Kidney tubule cell (primary cell): Measurements from ENCODE around the gene CFAP97D2.
"Not testable (repeated sequence)": the region's sequence is repeated elsewhere in the genome, so short reads cannot be mapped to it uniquely, and the experiment has no call there.

Experiments used
- DNase-seq: peaks from one replicate; pipeline ENCODE4 v3.0.0-alpha.2; 2018; ENCODE audit warnings: low spot score

CFAP97D2 gene

DNA sequence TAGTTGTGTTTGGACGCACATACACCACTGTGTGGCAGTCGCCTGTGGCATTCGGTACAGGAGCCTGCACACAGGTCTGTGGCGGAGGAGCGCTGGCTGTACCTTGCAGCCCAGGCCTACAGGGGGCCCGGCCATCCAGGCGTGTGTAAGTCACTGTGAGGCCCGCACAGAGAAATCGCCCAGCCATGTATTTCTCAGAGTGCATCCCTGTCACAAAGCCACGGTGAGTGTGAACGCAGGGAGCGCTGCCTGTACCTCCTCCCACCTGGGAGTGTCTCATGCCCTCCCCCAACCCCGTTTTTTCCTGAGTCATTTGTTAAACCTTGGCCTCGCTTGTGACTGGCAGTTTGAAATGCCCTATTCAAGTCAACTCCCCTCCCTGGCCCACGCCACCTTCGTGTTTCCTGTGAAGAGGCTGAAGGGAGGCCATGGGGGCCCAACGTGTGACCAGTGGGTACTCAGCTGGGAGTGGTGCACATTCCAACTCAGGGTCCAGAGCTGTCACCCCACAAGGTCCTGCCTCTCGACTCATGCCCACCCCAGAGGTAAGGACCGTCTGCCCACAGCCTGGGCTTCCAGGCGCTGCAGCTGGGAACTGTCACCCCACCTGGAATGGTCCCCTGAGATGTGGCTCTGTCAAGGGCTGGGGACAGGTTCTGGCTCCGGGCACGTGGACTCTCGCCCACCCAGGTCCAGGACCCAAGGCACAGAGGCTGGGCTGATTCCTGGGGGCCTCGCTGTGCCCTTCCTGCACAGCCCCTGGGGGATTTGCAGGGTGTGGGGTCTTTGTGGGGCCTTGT is 35.1 kb upstream of the CFAP97D2 start:
- peak; percentile 63 for DNase-seq

GRCh38 chr13:114144606-114145244 is 34.3 kb upstream of the CFAP97D2 start:
- no peak for DNase-seq

DNA sequence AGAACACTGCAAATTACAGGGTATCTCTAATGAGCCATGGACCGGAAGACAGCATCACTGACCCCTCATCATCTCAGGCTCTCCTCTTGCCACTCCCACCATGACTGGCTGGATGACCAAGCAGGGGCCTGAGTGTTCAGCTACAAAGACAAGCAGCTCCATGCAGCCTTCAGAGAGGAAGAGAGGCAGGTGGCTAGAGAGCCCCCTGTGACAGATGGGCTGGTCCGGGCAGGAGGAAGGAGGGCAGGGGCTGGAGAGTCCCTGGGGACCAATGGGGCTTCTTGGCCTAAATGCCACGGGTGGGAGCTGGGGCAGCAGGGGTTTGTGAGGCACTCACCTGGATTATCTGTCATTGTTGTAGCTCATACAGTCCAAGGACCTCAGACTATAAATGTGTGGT is 33.8 kb upstream of the CFAP97D2 start:
- DNase-seq, result no peak

DNA sequence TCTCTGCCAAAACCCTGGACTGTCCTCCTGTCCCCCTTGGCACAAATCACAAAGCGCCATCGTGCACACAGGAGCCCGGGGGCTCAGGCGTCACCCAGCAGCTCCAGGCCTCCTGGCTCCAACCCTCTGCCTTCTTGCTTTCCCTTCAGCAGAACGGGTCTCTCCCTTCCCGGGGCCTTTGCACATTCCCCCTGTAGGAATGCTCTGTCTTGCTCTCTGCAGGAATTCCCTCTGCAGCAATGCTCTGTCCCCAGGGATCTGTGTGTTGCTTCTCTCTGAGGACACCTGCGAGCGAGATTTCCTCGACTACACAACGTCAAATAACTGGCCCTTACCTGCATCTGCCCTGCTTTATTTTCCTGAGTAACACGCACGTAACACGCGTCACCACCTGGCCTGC is 33.3 kb upstream of the CFAP97D2 start:
- DNase-seq, result no peak

DNA sequence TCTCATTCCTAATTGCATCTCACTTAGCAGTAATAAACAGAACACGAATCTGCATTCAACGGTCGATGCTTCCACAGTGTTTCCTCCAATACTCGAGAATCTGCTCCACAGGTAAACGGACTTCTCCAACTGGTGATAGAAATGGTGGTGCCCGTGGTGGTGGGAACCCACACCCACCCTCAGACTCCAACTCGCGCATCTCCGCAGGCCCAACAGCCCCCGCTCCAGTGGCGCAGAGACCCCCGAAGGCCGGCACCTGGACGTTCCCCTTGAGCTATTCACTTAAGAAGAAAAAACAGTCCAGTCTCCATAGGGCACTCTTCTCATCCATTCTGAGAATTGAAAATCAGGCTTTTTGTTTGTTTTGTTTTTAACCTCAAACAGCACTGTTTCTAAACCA is 32.9 kb upstream of the CFAP97D2 start:
- no peak for DNase-seq

DNA sequence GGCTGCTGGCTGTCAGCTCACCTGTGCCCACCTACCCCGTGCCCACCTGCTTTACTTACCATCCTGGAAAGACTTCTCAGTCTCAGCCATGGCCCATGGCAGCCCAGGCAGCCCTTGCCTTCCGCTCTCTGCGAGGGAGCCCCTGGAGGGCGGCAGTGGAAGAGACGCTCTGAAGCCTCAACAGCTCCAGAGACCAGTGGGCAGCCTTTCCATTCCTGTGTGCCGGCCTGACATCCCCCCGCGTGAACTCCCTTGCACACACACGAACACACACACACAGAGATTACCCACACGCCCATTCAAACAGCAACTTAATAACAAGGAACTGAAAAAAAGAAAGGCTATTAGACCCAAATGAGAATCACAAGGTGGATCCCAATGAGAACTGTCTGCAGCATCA is 32.4 kb upstream of the CFAP97D2 start:
- DNase-seq, result no peak

DNA sequence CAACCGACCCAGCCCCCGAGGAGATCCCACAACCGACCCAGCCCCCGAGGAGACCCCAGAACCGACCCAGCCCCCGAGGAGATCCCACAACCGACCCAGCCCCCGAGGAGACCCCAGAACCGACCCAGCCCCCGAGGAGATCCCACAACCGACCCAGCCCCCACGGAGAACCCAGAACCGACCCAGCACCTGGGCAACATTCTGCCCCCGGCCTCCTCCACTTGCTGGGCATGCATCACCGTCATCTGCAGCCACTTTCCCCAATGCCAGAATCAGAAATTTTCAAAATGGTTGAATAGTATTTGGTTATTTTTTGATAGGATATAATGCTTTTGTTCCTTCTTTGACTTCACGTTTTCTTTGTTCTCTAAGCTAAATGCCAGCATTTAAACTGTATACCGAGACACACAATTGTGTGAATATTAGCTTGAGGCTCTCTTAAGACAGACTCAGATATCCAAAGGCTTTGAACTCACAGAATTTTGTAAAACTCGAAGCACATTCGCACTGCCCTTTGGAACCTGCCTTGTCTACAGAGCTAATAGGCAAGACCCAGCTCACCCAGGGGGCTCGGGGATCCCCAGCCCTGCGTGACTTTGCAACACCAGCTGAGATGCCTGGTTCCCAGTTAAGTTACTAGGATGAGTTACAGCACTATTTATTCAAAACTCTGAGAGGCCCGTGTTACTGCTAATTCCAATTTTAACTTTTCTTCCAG is 31.1 kb upstream of the CFAP97D2 start:
- DNase-seq, result no peak

DNA sequence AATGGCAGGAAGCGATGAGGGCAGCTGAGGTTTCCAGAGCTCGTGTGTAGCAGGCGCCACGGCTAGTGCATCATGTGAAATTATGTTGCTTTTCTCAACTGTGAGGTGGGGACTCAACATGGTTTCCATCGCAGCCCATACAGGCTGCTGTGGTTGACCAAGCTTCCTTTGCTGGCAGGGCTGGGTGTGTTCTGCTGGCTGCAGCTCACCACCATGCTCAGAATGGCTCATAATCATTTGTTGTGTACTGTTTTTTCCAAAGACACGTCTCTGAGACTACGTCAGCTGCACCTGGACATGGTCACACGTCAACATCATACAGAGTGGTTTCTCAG is 30.6 kb upstream of the CFAP97D2 start:
- DNase-seq, result no peak

DNA sequence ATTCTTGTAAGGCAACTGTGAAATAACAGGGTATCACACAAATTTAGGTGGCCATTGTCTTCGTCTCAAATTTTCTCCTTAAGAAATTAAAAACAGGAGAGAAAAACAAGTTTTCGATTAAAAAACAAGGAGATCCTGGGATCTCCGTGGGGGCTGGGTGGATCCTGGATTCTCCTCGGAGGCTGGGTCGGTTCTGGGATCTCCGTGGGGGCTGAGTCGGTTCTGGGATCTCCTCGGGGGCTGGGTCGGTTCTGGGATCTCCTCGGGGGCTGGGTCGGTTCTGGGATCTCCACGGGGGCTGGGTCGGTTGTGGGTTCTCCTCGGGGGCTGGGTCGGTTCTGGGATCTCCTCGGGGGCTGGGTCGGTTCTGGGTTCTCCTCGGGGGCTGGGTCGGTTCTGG is 30.2 kb upstream of the CFAP97D2 start:
- DNase-seq, result not testable (repeated sequence)

DNA sequence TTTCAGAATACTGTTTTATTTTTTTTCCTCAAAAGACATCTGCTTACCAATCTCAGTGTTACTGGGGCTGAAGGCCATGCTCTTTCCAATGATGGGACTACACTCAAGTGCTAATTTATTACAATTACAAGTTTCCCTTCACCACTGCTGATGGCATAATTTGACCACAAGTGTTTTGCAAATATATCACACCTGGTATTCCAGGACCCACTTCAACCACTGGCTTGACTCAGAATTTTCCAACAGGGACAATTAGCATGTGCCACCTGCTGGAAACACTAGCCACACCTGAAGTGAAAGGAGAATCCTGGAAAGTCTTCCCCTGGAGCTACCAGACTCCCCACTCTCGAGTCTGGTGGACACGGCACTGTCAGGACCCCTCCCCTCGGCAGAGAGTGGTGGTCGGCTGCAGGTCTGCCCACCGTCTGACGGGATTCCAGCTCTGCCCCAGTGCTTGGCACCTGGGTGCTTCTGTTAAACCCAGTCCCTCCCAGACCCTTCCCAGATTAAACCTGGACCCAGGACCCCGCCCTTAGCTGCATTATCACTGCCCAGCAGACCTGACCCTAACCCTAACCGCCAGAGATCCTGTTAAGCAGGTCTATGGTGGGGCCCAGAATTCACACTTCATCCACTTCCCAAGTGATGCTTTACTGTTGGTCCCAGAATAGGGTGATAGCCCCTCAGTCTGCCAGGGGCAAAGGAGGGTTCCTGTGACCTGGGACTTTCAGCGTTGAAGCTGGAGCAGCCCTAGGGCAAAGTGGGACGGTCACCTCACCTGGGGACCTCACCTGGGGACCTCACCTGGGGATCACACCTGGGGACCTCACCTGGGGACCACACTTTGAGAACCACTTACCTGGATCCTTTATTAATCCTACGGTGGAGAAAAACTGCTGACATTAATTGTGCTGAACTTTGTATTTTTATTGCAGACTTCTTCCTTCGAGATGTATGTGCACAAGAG is 29.0 kb upstream of the CFAP97D2 start:
- no peak for DNase-seq

DNA sequence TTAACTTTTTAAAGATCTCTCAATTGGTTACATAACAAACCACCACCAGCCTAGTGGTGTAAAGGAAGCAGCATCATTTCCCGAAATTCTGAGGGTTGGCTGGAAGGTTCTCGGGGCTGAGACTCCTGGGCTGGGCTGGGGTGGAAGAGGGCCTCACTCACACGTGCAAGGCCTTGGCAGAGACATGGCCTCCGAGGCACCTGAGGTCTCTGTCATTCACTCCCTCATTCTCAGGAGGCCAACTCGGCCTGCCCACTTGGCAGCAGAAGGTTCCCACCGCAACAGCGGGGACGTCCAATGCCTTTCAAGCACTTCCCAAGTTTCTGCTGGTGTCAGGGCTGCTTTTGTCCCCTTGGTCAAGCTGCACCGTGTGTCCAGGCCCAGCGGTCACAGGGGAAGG is 28.0 kb upstream of the CFAP97D2 start:
- no peak for DNase-seq

DNA sequence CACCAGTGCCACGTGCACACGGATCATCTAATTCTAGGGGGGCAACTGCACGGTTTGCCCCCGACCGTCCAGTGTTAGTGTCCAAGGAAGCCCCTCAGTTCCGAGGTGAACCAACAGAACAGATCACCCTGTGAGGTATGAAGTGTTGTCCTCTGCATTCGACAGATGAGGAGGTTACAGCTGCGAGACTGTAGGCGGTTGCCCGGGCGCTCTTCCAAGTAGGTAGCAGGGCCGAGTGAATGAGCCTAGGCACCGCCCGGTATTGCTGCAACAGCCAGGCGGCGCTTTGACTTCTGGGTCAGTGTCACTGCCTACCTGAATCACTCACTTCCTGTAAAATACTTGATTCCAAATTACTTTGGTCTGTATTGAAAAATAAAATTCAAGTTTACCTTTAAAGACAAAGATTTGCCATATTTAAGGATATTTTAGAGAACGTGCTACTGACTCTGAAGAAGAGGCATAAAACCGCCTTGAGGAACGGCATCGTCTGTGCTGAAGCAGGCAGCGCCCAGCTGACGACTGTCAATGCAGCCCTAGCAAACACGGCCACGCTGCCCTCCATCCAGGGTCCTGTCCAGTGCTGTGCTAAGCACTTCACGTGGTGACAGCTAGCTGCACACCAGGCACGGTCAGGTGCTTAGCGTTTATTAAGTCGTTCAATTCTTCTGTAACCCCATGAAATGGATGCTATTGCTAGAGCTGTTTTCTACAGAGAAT is 27.3 kb upstream of the CFAP97D2 start:
- DNase-seq, result peak; percentile 17

DNA sequence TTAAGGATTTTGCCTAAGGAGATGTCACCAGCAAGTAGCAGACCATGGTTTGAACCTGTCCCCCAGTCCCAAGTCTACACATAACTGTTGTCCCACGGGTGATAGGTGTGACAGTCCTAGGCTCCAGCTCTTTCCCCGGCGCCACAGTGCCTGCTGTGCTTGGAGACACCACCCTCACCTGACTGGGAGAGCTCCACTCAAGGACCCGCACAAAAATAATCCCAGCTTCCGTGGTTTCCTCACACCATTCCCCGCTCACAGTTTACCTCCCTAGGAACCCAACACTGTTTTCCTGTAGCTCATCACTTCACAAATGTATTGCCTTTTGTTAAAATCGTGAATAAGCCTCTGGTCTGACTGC is 26.8 kb upstream of the CFAP97D2 start:
- no peak for DNase-seq

DNA sequence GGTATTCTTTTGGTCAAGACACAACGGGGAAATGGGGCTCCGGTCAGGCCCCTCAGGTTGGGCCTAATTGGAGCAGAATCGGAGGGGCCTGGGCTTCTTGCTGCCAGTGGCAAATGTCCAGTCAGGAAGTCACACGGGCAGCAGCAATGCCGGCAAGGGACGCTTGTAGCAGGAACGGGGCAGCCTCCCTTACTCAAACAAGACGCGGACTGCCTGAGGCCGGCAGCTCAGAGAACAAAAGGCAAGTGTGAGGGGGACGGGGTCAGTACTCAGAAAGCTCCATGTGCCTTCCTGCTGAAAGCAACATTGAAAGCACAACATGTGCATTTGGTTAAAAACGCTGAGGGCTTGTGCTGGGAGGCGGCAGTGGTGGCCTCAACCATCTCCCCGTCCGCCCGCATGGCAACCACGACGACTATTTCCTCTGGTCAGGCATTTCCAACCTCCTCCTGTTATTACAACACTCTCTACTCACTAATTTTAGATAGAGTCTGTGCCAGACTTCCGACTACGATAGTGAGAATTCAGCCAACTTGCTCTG is 26.2 kb upstream of the CFAP97D2 start:
- DNase-seq, result no peak

- no peak for DNase-seq
These were observed 25.5 kb upstream of the CFAP97D2 start for GRCh38 chr13:114153485-114154080.

DNA sequence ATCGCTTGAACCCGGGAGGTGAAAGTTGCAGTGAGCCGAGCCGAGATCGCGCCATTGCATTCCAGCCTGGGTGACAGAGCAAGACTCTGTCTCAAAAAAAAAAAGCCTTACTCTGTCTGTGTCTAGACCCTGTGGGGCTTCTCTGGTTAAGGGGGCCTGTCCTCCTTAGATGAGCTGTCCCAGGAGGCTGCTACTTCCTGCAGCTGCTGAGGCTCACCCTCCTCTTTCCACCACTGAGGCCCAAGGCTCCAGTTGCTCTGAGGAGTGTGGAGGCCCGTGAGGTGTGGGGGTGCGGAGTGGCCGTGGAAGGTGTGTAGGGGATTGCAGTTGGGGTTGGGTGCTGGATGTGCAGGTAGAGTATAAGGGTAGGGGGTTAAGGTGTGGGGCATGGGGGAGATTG is 24.6 kb upstream of the CFAP97D2 start:
- no peak for DNase-seq

GRCh38 chr13:114155320-114155719 is 23.7 kb upstream of the CFAP97D2 start:
- no peak for DNase-seq

DNA sequence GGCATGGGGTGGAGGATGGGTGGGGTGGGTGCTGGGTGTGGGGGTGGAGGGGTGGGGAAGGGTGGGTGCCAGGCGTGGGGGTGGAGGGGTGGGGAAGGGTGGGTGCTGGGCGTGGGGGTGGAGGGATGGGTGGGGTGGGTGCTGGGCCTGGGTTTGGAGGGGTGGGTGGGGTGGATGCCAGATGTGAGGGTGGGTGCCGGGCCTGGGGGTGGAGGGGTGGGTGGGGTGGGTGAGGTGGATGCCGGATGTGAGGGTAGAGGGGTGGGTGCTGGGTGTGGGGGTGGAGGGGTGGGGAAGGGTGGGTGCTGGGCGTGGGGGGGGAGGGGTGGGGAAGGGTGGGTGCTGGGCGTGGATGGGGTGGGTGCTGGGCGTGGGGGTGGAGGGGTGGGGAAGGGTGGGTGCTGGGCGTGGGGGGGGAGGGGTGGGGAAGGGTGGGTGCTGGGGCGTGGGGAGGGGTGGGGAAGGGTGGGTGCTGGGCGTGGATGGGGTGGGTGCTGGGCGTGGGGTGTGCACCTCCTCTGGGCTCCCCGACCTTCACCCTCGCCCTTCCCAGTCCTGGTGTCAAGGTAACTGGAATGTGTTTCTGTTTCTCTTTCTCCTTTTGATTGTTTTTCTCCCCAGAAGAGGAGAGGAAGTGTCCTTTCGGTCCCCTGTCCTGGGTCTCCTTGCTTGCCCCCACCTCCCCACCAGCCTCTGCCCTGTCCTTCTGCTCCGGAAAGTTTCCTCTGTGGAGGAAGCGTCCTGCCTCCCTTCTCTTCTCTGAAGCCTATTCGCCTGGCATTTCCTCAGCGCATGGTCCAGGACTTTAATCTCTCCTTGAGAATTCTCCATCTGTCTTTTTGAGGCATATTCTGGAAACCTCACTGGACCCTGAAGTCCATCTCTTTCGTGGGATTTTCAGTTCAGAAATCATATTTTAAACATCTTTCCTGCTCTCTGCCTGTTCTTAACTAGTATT is 22.9 kb upstream of the CFAP97D2 start:
- no peak for DNase-seq

DNA sequence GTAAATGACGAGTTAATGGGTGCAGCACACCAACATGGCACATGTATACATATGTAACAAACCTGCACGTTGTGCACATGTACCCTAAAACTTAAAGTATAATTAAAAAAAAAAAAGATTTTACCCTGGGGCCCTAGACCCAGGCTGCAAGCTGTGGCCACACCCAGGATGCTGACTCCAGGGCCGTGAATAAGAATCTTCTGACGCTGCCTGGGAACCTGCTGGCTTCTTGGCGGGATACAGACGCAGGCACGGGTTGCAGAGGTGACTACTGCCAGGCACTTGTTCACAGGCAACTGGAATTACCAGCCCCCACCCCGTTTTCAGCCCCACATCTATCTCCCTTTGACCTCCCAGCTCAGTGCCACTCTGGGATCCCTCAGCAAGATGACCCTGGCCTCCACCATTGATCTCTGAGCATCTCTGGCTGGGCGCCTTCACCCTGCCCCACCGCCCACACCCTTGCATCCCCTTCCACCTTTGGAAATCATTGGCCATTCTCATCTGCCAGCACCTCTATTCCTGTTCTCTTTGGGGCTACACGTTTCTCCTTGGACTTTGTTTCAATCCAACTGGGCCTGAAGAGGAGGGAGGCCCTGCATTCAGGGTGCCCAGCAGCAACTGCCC is 21.1 kb upstream of the CFAP97D2 start:
- DNase-seq, result no peak
